ENCODE results near the gene C22orf39. TPM values are rescaled to one million over a fixed set of nuclear protein-coding genes. Genes with fewer than 3 reads are reported as not detected.

C22orf39 gene
- total and polyA plus RNA-seq, 12 donors = 27.0 to 72.5 (median 44.4) TPM

- H3K27me3 ChIP-seq = no peaks in the 10 kb centered on the region
- H3K9me3 ChIP-seq (replicated peaks in 1 of 3) = no peaks in the 10 kb centered on the region
- H3K36me3 ChIP-seq (replicated peaks in 1 of 2) = peaks cover 0 to 74% of the 10 kb centered on the region in 2 donors
- DNase-seq = no peak
- TF ChIP-seq CTCF (IDR thresholded peaks at IDR 0.05) (no peak), POLR2A (IDR thresholded peaks at IDR 0.05) (no peak)
- no peak overlapping the region for H3K27ac ChIP-seq
- peaks cover 0 to under 1% of the 10 kb centered on the region in 2 donors for H3K4me1 ChIP-seq (replicated peaks in 1 of 2)
- WGBS, 4 donors = 90 to 100% (median 95%) methylated on average over 4 to 5 of the region's 5 CpGs
- intact Hi-C loops (cut with DNase I) = no loop called here
- no peak overlapping the region for H3K4me3 ChIP-seq
These were observed 6.2 kb upstream of the C22orf39 start for GRCh38 chr22:19453718-19454117.

GRCh38 chr22:19451570-19451969 lies 4.1 kb upstream of the C22orf39 start:
- peaks cover 10 to 11% of the 10 kb centered on the region in 2 donors for H3K4me1 ChIP-seq (replicated peaks in 1 of 2)
- no peak for DNase-seq
- no peaks in the 10 kb centered on the region for H3K27me3 ChIP-seq
- H3K27ac ChIP-seq = no peak overlapping the region
- H3K9me3 ChIP-seq (replicated peaks in 1 of 3) = no peaks in the 10 kb centered on the region
- peaks cover 0 to 55% of the 10 kb centered on the region in 2 donors for H3K36me3 ChIP-seq (replicated peaks in 1 of 2)
- TF ChIP-seq CTCF (IDR thresholded peaks at IDR 0.05) (no peak), POLR2A (IDR thresholded peaks at IDR 0.05) (no peak)
- intact Hi-C loops (cut with DNase I) = no loop called here
- WGBS, 4 donors = 94 to 97% (median 97%) methylated on average over 4 of the region's 4 CpGs
- H3K4me3 ChIP-seq = no peak overlapping the region

- TF ChIP-seq CTCF (IDR thresholded peaks at IDR 0.05) = no peak
- TF ChIP-seq POLR2A (IDR thresholded peaks at IDR 0.05) = no peak
- no peak for DNase-seq
- H3K27ac ChIP-seq = no peak overlapping the region
- WGBS, 4 donors = 82 to 89% (median 87%) methylated on average over 8 of the region's 8 CpGs
- H3K9me3 ChIP-seq (replicated peaks in 1 of 3) = no peaks in the 10 kb centered on the region
- intact Hi-C loops (cut with DNase I) = no loop called here
- peaks cover 0 to 45% of the 10 kb centered on the region in 2 donors for H3K36me3 ChIP-seq (replicated peaks in 1 of 2)
- no peak overlapping the region for H3K4me3 ChIP-seq
- peaks cover 14 to 21% of the 10 kb centered on the region in 2 donors for H3K4me1 ChIP-seq (replicated peaks in 1 of 2)
- H3K27me3 ChIP-seq = no peaks in the 10 kb centered on the region
These were observed 3.1 kb upstream of the C22orf39 start for GRCh38 chr22:19450363-19451175.

GRCh38 chr22:19449422-19449767 lies 1.9 kb upstream of the C22orf39 start:
- H3K36me3 ChIP-seq (replicated peaks in 1 of 2) = peaks cover 0 to 37% of the 10 kb centered on the region in 2 donors
- intact Hi-C loops (cut with DNase I) = no loop called here

More at GRCh38 chr22:19449422-19449767, 1.9 kb upstream of the C22orf39 start:
- no peak for DNase-seq
- H3K4me3 ChIP-seq = no peak overlapping the region
- no peaks in the 10 kb centered on the region for H3K9me3 ChIP-seq (replicated peaks in 1 of 3)
- no peak overlapping the region for H3K27ac ChIP-seq
- H3K27me3 ChIP-seq = no peaks in the 10 kb centered on the region
- H3K4me1 ChIP-seq (replicated peaks in 1 of 2) = peaks cover 14 to 27% of the 10 kb centered on the region in 2 donors
- TF ChIP-seq POLR2A (IDR thresholded peaks at IDR 0.05) (no peak), CTCF (IDR thresholded peaks at IDR 0.05) (no peak)
- 75 to 100% (median 95%) methylated on average over 1 to 2 of the region's 2 CpGs for WGBS, 4 donors
